GM19467 (cell line): ENCODE results near the gene ETV5.

Experiments used
- ATAC-seq: cut with Tn5 transposase; IDR thresholded peaks from one replicate; pipeline ENCODE4 v1.9.1; 2021; ENCODE audit warnings: mild to moderate bottlenecking, moderate library complexity; ENCODE audit not compliant: unreplicated experiment

The ETV5 gene

GRCh38 chr3:186070133-186070532 lies 38.8 kb downstream of the ETV5 start:
- ATAC-seq, result no peak

GRCh38 chr3:186069199-186069598 lies 39.7 kb downstream of the ETV5 start:
- no peak for ATAC-seq

GRCh38 chr3:186068243-186068552 lies 40.7 kb downstream of the ETV5 start:
- no peak for ATAC-seq

- ATAC-seq, result no peak
Measured at GRCh38 chr3:186067360-186068242, 41.3 kb downstream of the ETV5 start.

GRCh38 chr3:186060222-186060621 lies 48.7 kb downstream of the ETV5 start:
- peak; percentile 64 for ATAC-seq

GRCh38 chr3:186059192-186059591 lies 49.7 kb downstream of the ETV5 start:
- no peak for ATAC-seq

GRCh38 chr3:186058225-186058624 lies 50.7 kb downstream of the ETV5 start:
- ATAC-seq, result no peak

- no peak for ATAC-seq
Measured at GRCh38 chr3:186057594-186057993, 51.3 kb downstream of the ETV5 start.

- no peak for ATAC-seq
Measured at GRCh38 chr3:186054792-186055352, 54.0 kb downstream of the ETV5 start.

- no peak for ATAC-seq
Measured at GRCh38 chr3:186053954-186054791, 54.7 kb downstream of the ETV5 start.

GRCh38 chr3:186052096-186052840 lies 56.6 kb downstream of the ETV5 start:
- no peak for ATAC-seq

GRCh38 chr3:186049001-186049400 lies 59.9 kb downstream of the ETV5 start:
- no peak for ATAC-seq

GRCh38 chr3:186048119-186048518 lies 60.8 kb downstream of the ETV5 start:
- ATAC-seq, result no peak

GRCh38 chr3:186046838-186047237 lies 62.1 kb downstream of the ETV5 start:
- no peak for ATAC-seq

- ATAC-seq, result no peak
Measured at GRCh38 chr3:186044968-186045367, 63.9 kb downstream of the ETV5 start.

- ATAC-seq, result no peak
Measured at GRCh38 chr3:186044427-186044826, 64.5 kb downstream of the ETV5 start.

GRCh38 chr3:186042521-186043202 lies 66.2 kb downstream of the ETV5 start:
- ATAC-seq, result no peak

- ATAC-seq, result no peak
Measured at GRCh38 chr3:186042036-186042435, 66.9 kb downstream of the ETV5 start.

- ATAC-seq, result no peak
Measured at GRCh38 chr3:186038360-186038759, 70.5 kb downstream of the ETV5 start.

- ATAC-seq, result no peak
Measured at GRCh38 chr3:186035277-186035676, 73.6 kb downstream of the ETV5 start.
